WI38 (cell line): Measurements from ENCODE around the gene TSSK3.

Source experiments
- H3K4me3 ChIP-seq: 2 replicates; pipeline ENCODE4 v1.5.1; 2011; ENCODE audit warnings: low read depth, mild to moderate bottlenecking, control low read depth, low read length
- TF ChIP-seq, protein P1 (sequence below): IDR thresholded peaks from 2 replicates; pipeline ENCODE4 v1.5.1; 2012; ENCODE audit warnings: low read depth, mild to moderate bottlenecking, control low read depth, low read length

The TSSK3 gene

DNA sequence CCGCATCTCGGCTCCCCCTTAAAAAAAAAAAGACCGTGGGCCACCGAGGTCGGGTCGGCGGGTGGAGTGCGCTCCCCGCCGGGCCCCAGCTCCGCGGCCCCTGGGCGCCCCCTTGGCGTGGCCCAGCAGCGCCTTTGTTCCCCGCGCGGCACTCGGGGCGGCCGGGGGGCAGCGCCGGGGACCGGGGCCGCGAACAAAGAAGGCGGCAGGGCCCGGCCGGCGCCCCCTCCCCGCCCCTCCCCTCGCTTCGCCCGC lies 26.9 kb upstream of the TSSK3 start:
- peak overlapping the region; percentile 78 for H3K4me3 ChIP-seq
- TF ChIP-seq, protein P1, sequence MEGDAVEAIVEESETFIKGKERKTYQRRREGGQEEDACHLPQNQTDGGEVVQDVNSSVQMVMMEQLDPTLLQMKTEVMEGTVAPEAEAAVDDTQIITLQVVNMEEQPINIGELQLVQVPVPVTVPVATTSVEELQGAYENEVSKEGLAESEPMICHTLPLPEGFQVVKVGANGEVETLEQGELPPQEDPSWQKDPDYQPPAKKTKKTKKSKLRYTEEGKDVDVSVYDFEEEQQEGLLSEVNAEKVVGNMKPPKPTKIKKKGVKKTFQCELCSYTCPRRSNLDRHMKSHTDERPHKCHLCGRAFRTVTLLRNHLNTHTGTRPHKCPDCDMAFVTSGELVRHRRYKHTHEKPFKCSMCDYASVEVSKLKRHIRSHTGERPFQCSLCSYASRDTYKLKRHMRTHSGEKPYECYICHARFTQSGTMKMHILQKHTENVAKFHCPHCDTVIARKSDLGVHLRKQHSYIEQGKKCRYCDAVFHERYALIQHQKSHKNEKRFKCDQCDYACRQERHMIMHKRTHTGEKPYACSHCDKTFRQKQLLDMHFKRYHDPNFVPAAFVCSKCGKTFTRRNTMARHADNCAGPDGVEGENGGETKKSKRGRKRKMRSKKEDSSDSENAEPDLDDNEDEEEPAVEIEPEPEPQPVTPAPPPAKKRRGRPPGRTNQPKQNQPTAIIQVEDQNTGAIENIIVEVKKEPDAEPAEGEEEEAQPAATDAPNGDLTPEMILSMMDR = no peak

DNA sequence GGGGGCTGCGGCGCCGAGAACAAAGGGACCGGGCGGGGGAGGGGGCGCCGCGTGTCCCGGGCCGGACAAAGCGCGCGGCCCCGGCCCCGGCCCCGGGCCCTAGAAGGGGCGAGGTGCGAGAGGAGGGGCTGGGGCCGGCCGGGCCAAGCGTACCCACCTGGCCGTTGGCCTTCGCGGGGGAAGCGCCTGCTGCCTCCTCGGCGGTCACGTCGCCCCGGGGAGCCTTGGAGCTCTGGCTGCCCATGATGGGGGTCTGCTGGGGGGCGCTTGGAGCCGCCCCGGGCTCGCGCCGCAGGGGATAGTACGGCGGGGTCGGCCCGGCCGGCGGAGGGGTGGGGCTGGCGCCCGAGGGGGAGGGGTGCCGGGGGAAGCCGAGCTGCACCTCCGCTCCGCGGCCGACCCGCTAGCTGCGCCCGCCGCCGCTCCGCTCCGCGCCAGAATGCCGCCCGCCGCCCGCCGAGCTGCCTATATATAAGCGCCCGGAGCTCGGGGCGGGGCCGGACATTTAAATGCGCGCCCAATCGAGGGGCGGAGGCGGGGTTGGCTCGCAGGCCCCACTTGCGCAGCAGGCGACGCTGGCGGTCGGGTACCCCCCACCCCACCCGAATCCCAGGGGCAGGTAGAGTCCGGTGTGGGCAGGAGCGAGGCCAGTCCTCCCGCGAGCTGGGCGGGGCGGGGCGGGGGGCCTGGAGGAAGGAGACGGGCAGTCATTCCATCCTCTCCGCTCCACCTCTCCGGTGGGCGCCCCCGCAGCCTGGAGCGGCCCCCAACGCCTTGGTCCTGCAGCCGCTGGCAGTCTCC lies 26.3 kb upstream of the TSSK3 start, which contains the start of gene MARCKSL1:
TSS of gene MARCKSL1 (minus strand) at position 444 of the 801 bp plus-strand sequence. CDS start at position 244, 200 bp downstream.
- peak within 1 kb of the TSS; percentile 78 for H3K4me3 ChIP-seq
- TF ChIP-seq, protein P1 = no peak

GRCh38 chr1:32336591-32336932 lies 25.8 kb upstream of the TSSK3 start:
- TF ChIP-seq, protein P1 = no peak
- H3K4me3 ChIP-seq = peak overlapping the region; percentile 78

- H3K4me3 ChIP-seq = no peak overlapping the region
These were observed 25.2 kb upstream of the TSSK3 start for GRCh38 chr1:32336963-32337675.

DNA sequence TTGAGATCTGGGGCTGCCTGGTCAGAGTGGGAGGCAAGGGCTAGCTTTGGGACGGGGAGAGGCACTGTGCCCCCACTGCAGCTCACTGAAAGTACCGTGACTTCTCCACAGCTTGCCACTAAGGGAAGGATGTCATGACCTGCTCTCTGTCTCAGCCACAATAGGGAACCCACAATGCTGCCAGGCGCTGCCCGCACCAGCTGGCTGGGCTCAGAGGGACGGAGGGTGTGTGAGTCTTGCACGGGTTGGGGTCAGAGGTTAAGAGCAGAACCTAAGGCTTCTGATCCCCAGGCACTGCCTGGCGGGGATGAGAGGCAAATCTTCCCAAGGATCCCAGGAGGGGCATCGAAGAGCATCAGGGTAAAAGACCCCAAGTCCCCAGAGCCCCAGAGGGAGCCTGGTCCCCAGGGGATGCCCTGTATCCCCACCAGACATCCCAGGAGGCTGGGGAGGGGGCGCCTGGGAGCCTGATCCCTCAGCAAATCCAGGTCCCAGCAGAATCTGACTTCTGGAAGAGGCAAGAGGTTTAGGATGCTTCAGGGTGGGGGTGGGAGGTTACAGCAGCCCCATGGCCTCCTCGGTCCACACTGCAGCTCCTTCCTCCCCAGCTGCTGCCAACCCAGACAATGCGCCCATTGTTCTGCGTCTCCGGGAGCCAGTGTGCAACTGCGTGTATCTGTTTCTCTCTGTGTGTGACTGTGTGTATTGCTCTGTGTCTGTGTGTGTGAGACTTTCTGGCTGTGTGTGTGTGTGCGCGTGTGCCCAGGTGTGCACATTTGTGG lies 24.3 kb upstream of the TSSK3 start:
- no peak overlapping the region for H3K4me3 ChIP-seq
- TF ChIP-seq, protein P1 = no peak

More at GRCh38 chr1:32336963-32337675, 25.2 kb upstream of the TSSK3 start:
- TF ChIP-seq, protein P1 = no peak

- no peak overlapping the region for H3K4me3 ChIP-seq
- TF ChIP-seq, protein P1 = no peak
These were observed 23.6 kb upstream of the TSSK3 start for GRCh38 chr1:32338637-32339145.
